ENCODE data around the gene JMY. TPM values are rescaled to one million over a fixed set of nuclear protein-coding genes. Genes with fewer than 3 reads are reported as not detected.
A peak's percentile ranks its signal among the peaks of the same experiment; 100 is the strongest.

The JMY gene
- total and polyA plus RNA-seq, 12 donors = 2.9 to 16.4 (median 10.2) TPM

DNA sequence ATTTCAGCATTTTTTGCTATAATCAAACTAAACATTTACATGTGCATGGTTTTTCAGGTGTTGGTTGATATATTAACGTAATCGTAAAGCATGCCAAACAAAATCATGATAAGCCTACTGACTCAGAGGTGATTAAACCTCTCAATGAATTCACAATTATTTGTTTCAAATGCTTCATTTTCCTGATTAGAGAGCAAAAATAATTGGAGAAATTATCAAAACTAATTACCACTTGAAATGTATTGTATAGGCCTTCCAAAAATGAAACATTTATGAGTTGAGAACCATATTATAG lies 45.7 kb upstream of the JMY start:
- H3K36me3 ChIP-seq (replicated peaks in 1 of 2) = no peaks in the 10 kb centered on the region
- intact Hi-C loops (cut with DNase I) = no loop called here
- 60 to 72% (median 67%) methylated on average over 2 of the region's 2 CpGs for WGBS, 4 donors
- no peaks in the 10 kb centered on the region for H3K27me3 ChIP-seq
- H3K27ac ChIP-seq = no peak overlapping the region
- no peak for TF ChIP-seq POLR2A (IDR thresholded peaks at IDR 0.05)
- TF ChIP-seq, protein P1, sequence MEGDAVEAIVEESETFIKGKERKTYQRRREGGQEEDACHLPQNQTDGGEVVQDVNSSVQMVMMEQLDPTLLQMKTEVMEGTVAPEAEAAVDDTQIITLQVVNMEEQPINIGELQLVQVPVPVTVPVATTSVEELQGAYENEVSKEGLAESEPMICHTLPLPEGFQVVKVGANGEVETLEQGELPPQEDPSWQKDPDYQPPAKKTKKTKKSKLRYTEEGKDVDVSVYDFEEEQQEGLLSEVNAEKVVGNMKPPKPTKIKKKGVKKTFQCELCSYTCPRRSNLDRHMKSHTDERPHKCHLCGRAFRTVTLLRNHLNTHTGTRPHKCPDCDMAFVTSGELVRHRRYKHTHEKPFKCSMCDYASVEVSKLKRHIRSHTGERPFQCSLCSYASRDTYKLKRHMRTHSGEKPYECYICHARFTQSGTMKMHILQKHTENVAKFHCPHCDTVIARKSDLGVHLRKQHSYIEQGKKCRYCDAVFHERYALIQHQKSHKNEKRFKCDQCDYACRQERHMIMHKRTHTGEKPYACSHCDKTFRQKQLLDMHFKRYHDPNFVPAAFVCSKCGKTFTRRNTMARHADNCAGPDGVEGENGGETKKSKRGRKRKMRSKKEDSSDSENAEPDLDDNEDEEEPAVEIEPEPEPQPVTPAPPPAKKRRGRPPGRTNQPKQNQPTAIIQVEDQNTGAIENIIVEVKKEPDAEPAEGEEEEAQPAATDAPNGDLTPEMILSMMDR (IDR thresholded peaks at IDR 0.05) = no peak
- DNase-seq = no peak
- H3K4me3 ChIP-seq = no peak overlapping the region
- H3K4me1 ChIP-seq (replicated peaks in 1 of 2) = no peaks in the 10 kb centered on the region
- H3K9me3 ChIP-seq (replicated peaks in 1 of 3) = no peaks in the 10 kb centered on the region

DNA sequence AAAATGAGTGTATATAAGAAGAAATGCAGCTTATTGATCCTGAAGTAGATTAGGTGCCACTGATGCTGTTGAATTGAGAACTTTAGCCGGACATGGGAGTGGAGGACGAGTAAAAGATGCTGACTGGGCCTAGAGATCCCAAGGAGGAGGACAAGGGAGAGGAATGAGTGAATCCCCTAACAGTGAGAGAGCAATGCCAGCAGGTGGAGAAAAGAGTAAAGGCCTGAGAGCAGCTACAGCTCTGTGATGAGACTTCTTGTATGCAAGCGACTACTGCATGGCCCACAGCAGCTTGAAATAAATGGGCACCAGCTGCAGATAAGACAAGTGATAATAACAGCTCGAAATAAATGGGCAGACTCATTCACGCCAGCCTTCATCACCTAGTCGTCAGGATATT lies 44.5 kb upstream of the JMY start:
- Histone ChIP-seq H3K4me1 (replicated peaks in 1 of 2) (no peaks in the 10 kb centered on the region), H3K9me3 (replicated peaks in 1 of 3) (no peaks in the 10 kb centered on the region), H3K4me3 (no peak overlapping the region), H3K27me3 (no peaks in the 10 kb centered on the region), H3K36me3 (replicated peaks in 1 of 2) (no peaks in the 10 kb centered on the region), H3K27ac (no peak overlapping the region)
- intact Hi-C loops (cut with DNase I) = no loop called here
- TF ChIP-seq, protein P1 (IDR thresholded peaks at IDR 0.05) = no peak
- no peak for TF ChIP-seq POLR2A (IDR thresholded peaks at IDR 0.05)
- DNase-seq = no peak
- 85 to 91% (median 90%) methylated on average over 6 of the region's 6 CpGs for WGBS, 4 donors

DNA sequence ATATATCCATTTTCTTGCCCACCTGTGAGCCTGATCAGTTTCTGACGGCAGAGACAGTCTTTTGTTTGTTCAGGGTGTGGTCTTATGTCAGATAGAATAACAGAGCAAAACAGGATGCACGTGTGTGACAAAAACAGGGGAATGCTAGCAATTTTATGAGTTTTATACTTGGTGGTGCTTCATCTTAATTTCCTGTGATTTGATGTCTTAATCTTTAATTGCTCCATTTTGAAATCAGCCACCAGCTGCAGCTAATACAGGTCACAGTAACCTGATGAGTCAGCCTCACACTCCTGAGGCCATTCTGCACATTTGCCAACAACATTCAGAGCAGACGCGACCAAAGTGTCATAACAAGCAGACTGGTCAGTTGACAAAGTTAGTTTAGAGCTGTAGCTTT lies 42.3 kb upstream of the JMY start:
- no peaks in the 10 kb centered on the region for H3K27me3 ChIP-seq
- no peaks in the 10 kb centered on the region for H3K4me1 ChIP-seq (replicated peaks in 1 of 2)
- no peak overlapping the region for H3K27ac ChIP-seq
- TF ChIP-seq, protein P1 (IDR thresholded peaks at IDR 0.05) = no peak
- TF ChIP-seq POLR2A (IDR thresholded peaks at IDR 0.05) = no peak
- no peak overlapping the region for H3K4me3 ChIP-seq
- H3K36me3 ChIP-seq (replicated peaks in 1 of 2) = no peaks in the 10 kb centered on the region
- DNase-seq = peak; percentile 18 to 79 (median 45)
- no peaks in the 10 kb centered on the region for H3K9me3 ChIP-seq (replicated peaks in 1 of 3)
- WGBS, 4 donors = 56 to 73% (median 58%) methylated on average over 4 of the region's 4 CpGs
- intact Hi-C loops (cut with DNase I) = no loop called here

DNA sequence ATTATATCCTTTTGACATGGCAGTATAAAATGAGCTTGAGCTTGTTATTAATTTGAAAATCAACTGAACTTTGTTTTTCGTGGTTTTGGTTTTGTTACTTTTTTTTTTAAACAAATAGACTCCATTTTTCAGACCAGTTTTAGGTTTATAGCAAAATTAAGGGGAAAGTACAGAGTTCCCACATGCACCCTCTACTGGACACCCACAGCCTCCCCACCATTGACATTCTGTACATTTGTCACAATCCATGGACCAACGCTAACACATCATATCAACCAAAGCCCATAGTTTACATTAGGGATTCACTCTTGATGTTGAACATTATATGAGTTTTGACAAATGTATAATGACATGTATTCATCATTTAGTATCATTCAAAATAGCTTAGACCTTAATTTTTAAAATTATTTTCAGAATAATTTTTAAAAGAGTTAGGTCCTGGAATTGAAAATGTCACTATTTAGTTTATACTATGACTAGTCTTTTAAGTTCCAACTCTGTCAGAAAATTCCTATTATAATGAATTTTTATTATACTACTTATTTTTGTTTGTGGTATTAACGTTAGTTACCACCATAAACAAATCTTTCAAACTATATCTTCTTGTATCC lies 35.3 kb upstream of the JMY start:
- WGBS, 4 donors = 58 to 72% (median 67%) methylated on average over 3 of the region's 3 CpGs
- Histone ChIP-seq H3K27ac (no peak overlapping the region), H3K36me3 (replicated peaks in 1 of 2) (no peaks in the 10 kb centered on the region), H3K9me3 (replicated peaks in 1 of 3) (no peaks in the 10 kb centered on the region), H3K27me3 (no peaks in the 10 kb centered on the region), H3K4me3 (no peak overlapping the region), H3K4me1 (replicated peaks in 1 of 2) (peaks cover 0 to 6% of the 10 kb centered on the region in 2 donors)
- intact Hi-C loops (cut with DNase I) = no loop called here
- no peak for DNase-seq
- TF ChIP-seq POLR2A (IDR thresholded peaks at IDR 0.05) = no peak
- TF ChIP-seq, protein P1 (IDR thresholded peaks at IDR 0.05) = peak in 1 of 6 experiments; percentile 29
